ENCODE results near the gene DCTD.

DNA sequence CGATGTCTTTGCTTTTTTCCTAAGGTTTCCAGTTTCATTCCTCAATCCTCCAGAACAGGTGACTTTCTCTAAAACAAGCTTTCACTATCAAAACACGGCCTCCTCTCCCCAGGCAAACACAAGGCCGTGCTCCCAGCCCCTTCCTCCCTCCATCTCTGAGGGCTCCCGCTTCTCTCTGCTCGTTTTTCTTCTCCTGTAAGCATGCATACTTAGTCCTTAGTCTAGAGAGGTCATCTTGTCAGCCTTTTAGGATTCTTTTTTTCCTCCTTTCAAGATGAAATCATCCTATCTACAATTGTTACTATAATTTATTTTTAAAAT is 18.7 kb downstream of the DCTD start:
- TF ChIP-seq, protein P1, sequence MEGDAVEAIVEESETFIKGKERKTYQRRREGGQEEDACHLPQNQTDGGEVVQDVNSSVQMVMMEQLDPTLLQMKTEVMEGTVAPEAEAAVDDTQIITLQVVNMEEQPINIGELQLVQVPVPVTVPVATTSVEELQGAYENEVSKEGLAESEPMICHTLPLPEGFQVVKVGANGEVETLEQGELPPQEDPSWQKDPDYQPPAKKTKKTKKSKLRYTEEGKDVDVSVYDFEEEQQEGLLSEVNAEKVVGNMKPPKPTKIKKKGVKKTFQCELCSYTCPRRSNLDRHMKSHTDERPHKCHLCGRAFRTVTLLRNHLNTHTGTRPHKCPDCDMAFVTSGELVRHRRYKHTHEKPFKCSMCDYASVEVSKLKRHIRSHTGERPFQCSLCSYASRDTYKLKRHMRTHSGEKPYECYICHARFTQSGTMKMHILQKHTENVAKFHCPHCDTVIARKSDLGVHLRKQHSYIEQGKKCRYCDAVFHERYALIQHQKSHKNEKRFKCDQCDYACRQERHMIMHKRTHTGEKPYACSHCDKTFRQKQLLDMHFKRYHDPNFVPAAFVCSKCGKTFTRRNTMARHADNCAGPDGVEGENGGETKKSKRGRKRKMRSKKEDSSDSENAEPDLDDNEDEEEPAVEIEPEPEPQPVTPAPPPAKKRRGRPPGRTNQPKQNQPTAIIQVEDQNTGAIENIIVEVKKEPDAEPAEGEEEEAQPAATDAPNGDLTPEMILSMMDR (IDR thresholded peaks at IDR 0.05 in 8 of 11, conservative IDR thresholded peaks at IDR 0.05 in 3 of 11) = no peak
- TF ChIP-seq POLR2A (IDR thresholded peaks at IDR 0.05) = no peak
